CD4-positive, alpha-beta T cell (primary cell): ENCODE data around the gene MRPL55. TPM values are rescaled to one million over a fixed set of nuclear protein-coding genes. Genes with fewer than 3 reads are reported as not detected.

Experiments used
- ATAC-seq: fragments of 200-7000 bp; cut with Tn5 transposase; one replicate; pipeline ENCODE4 v1.10.0; 2022; ENCODE audit warnings: mild to moderate bottlenecking; ENCODE audit not compliant: poor library complexity
- CTCF ChIA-PET: fragments of 350-600 bp; sonication (Branson Sonifier 250); formaldehyde crosslinking; loops from one replicate; lab custom pipeline; 2021; ENCODE audit warnings: antibody characterized with exemption, inconsistent platforms; lab: Charles Lee
- POLR2A ChIA-PET: fragments of 350-600 bp; sonication (Branson Sonifier 250); formaldehyde crosslinking; loops from one replicate; lab custom pipeline; 2021; ENCODE audit warnings: antibody characterized with exemption, inconsistent platforms; lab: Charles Lee
- DNase-seq, 14 experiments: peaks; one replicate each; pipeline ENCODE4 v3.0.0-alpha.2; 2013 to 2020; ENCODE audit warnings: mixed read lengths in 2 of 14
- H3K27ac ChIP-seq, 2 donors: one replicate each; pipeline versions ENCODE4 v1.5.1 to v1.7.0; 2013; ENCODE audit warnings: low read length in 2 of 2, low read depth in 1 of 2, mild to moderate bottlenecking in 1 of 2
- H3K27me3 ChIP-seq, 2 experiments: 1 replicate in 1 of 2; 2 replicates in 1 of 2; pipeline versions ENCODE4 v1.6.1 to v1.7.0; 2013; ENCODE audit warnings: low read length in 2 of 2, control low read depth in 1 of 2, mild to moderate bottlenecking in 1 of 2, moderate library complexity in 1 of 2; ENCODE audit not compliant: insufficient read depth in 2 of 2, control insufficient read depth in 1 of 2
- H3K36me3 ChIP-seq: one replicate; pipeline ENCODE4 v1.6.1; 2013; ENCODE audit warnings: low read length, control low read depth; ENCODE audit not compliant: insufficient read depth
- H3K4me1 ChIP-seq: one replicate; pipeline ENCODE4 v1.6.1; 2013; ENCODE audit warnings: low read length, control low read depth; ENCODE audit not compliant: insufficient read depth
- H3K4me3 ChIP-seq: one replicate; pipeline ENCODE4 v1.5.1; 2013; ENCODE audit warnings: mild to moderate bottlenecking, low read length, moderate library complexity
- H3K9me3 ChIP-seq, 2 experiments: 1 replicate in 1 of 2; 2 replicates in 1 of 2; pipeline versions ENCODE4 v1.6.1 to v1.7.0; 2013; ENCODE audit warnings: low read length in 2 of 2, mild to moderate bottlenecking in 2 of 2, control low read depth in 1 of 2, moderate library complexity in 1 of 2; ENCODE audit not compliant: control insufficient read depth in 1 of 2, insufficient read depth in 1 of 2
- H3K27ac Mint-ChIP-seq: one replicate; pipeline ENCODE4 v1.8.0; 2020; ENCODE audit warnings: mixed read lengths
- H3K27me3 Mint-ChIP-seq: one replicate; pipeline ENCODE4 v1.8.0; 2021; ENCODE audit warnings: mixed read lengths
- H3K36me3 Mint-ChIP-seq: one replicate; pipeline ENCODE4 v1.8.0; 2021; ENCODE audit warnings: low read depth, mixed read lengths
- H3K4me1 Mint-ChIP-seq: one replicate; pipeline ENCODE4 v1.8.0; 2021; ENCODE audit warnings: low read depth, mixed read lengths
- H3K4me3 Mint-ChIP-seq: one replicate; pipeline ENCODE4 v1.8.0; 2020; ENCODE audit warnings: mild to moderate bottlenecking, mixed read lengths
- H3K9me3 Mint-ChIP-seq: one replicate; pipeline ENCODE4 v1.8.0; 2020; ENCODE audit warnings: mixed read lengths
- CTCF ChIP-seq: fragments of 200-600 bp; IDR thresholded peaks from one replicate; pipeline ENCODE4 v1.8.0; 2022; ENCODE audit warnings: antibody characterized with exemption, mild to moderate bottlenecking
- intact Hi-C, 2 experiments: fragments of 100-400 bp; cut with DNase I in 1 of 2; cut with micrococcal nuclease in 1 of 2; formaldehyde crosslinking; loops; one replicate each; pipeline versions ENCODE4 v1.15.1 to v1.9.0; 2023 to 2025; cut with DNase I, micrococcal nuclease
- total RNA-seq, 174 experiments: library from RNA in 2 of 174; stranded (reverse) in 2 of 174; gene quantifications; one replicate each; pipeline ENCODE4 v1.2.3 and lab custom pipeline; 2021 to 2026

MRPL55 gene
- total RNA-seq, 2 experiments from 2014 or later: 120 to 128 TPM

GRCh38 chr1:228100822-228101613 is 8.1 kb downstream of the MRPL55 start:
- H3K4me1 ChIP-seq: peaks cover 41% of the 10 kb centered on the region
- intact Hi-C loops: loop anchor here (10.0 kb wide), 3 partner anchors 106 to 366 kb away; partner anchors contain the start of genes JMJD4 (in 1 of the 2), SNAP47 (in 1 of the 2) and TRIM11 (in 1 of the 2)
- H3K9me3 Mint-ChIP-seq: no peaks in the 10 kb centered on the region
- H3K27ac ChIP-seq: peak overlapping the region; percentile 51 to 69
- H3K4me3 ChIP-seq: no peak overlapping the region
- peak overlapping the region; percentile 87 for H3K27ac Mint-ChIP-seq
- peaks cover 58% of the 10 kb centered on the region for H3K36me3 ChIP-seq
- H3K27me3 ChIP-seq: no peaks in the 10 kb centered on the region
- H3K9me3 ChIP-seq: no peaks in the 10 kb centered on the region
- TF ChIP-seq CTCF: no peak
- peaks cover 64% of the 10 kb centered on the region for H3K36me3 Mint-ChIP-seq
- peaks cover 30% of the 10 kb centered on the region for H3K4me1 Mint-ChIP-seq
- ATAC-seq (no peak), DNase-seq (no peak)
- H3K27me3 Mint-ChIP-seq: no peaks in the 10 kb centered on the region
- POLR2A ChIA-PET: interaction anchor here (0.7 to 6.9 kb wide), 4 partner anchors 14 to 537 kb away, joined by 3 to 44 read pairs (median 6); partner anchors contain the start of genes ARF1 and IBA57
- CTCF ChIA-PET: interaction anchor here (0.9 to 1.2 kb wide), 4 partner anchors 10 to 65 kb away, joined by 3 to 6 read pairs (median 4); partner anchors contain the start of gene IBA57
- peak overlapping the region; percentile 88 for H3K4me3 Mint-ChIP-seq

GRCh38 chr1:228099331-228099732 is 9.8 kb downstream of the MRPL55 start:
- no peak overlapping the region for H3K4me3 ChIP-seq
- ChIA-PET POLR2A (interaction anchor here (0.9 to 6.9 kb wide), 3 partner anchors 10 to 16 kb away, joined by 4 to 44 read pairs (median 10); partner anchors contain the start of gene ARF1), CTCF (no interaction called here)
- Mint-ChIP-seq H3K4me1 (peaks cover 41% of the 10 kb centered on the region), H3K27ac (peak overlapping the region; percentile 87), H3K9me3 (peaks cover 5% of the 10 kb centered on the region), H3K36me3 (peaks cover 78% of the 10 kb centered on the region), H3K27me3 (no peaks in the 10 kb centered on the region), H3K4me3 (peak overlapping the region; percentile 76)
- intact Hi-C loops: loop anchor here in 1 of 2 experiments (2.0 kb wide), 1 partner anchor 15 kb away; no protein-coding TSS in a partner anchor
- H3K27ac ChIP-seq: no peak overlapping the region
- ATAC-seq (no peak), DNase-seq (peak in 1 of 14 experiments; percentile 20)
- peaks cover 51% of the 10 kb centered on the region for H3K4me1 ChIP-seq
- no peaks in the 10 kb centered on the region for H3K27me3 ChIP-seq
- H3K36me3 ChIP-seq: peaks cover 61% of the 10 kb centered on the region
- TF ChIP-seq CTCF: no peak
- peaks cover 6 to 10% of the 10 kb centered on the region in 2 experiments for H3K9me3 ChIP-seq

- DNase-seq: peak in 1 of 14 experiments; percentile 23
- Histone ChIP-seq H3K4me3 (no peak overlapping the region), H3K9me3 (peaks cover 7 to 19% of the 10 kb centered on the region in 2 experiments), H3K27ac (no peak overlapping the region), H3K4me1 (peaks cover 52% of the 10 kb centered on the region), H3K36me3 (peaks cover 66% of the 10 kb centered on the region), H3K27me3 (no peaks in the 10 kb centered on the region)
- intact Hi-C loops: loop anchor here in 1 of 2 experiments (2.0 kb wide), 1 partner anchor 14 kb away; no protein-coding TSS in a partner anchor
- H3K27ac Mint-ChIP-seq: no peak overlapping the region
- ATAC-seq: no peak
- POLR2A ChIA-PET: interaction anchor here (0.9 to 6.9 kb wide), 3 partner anchors 11 to 15 kb away, joined by 4 to 44 read pairs (median 10); partner anchors contain the start of gene ARF1
- peaks cover 5% of the 10 kb centered on the region for H3K9me3 Mint-ChIP-seq
- H3K27me3 Mint-ChIP-seq: no peaks in the 10 kb centered on the region
- CTCF ChIA-PET: no interaction called here
- peak overlapping the region; percentile 49 for H3K4me3 Mint-ChIP-seq
- TF ChIP-seq CTCF: no peak
- peaks cover 81% of the 10 kb centered on the region for H3K36me3 Mint-ChIP-seq
- H3K4me1 Mint-ChIP-seq: peaks cover 42% of the 10 kb centered on the region
Observed at GRCh38 chr1:228098323-228098931, 10.7 kb downstream of the MRPL55 start.
